ENCODE results near the gene CASK.

- no peak for TF ChIP-seq CTCF (IDR thresholded peaks at IDR 0.05)
- no peak for TF ChIP-seq POLR2A (IDR thresholded peaks at IDR 0.05)
These were observed 302.1 kb downstream of the CASK start for GRCh38 chrX:41621222-41621723.

Measured in thyroid gland (tissue), 4 donors.